ENCODE measurements around the gene REM1.
A peak's percentile ranks its signal among the peaks of the same experiment; 100 is the strongest.
"Not testable (repeated sequence)": the region's sequence is repeated elsewhere in the genome, so short reads cannot be mapped to it uniquely, and the experiment has no call there.

Gene REM1

DNA sequence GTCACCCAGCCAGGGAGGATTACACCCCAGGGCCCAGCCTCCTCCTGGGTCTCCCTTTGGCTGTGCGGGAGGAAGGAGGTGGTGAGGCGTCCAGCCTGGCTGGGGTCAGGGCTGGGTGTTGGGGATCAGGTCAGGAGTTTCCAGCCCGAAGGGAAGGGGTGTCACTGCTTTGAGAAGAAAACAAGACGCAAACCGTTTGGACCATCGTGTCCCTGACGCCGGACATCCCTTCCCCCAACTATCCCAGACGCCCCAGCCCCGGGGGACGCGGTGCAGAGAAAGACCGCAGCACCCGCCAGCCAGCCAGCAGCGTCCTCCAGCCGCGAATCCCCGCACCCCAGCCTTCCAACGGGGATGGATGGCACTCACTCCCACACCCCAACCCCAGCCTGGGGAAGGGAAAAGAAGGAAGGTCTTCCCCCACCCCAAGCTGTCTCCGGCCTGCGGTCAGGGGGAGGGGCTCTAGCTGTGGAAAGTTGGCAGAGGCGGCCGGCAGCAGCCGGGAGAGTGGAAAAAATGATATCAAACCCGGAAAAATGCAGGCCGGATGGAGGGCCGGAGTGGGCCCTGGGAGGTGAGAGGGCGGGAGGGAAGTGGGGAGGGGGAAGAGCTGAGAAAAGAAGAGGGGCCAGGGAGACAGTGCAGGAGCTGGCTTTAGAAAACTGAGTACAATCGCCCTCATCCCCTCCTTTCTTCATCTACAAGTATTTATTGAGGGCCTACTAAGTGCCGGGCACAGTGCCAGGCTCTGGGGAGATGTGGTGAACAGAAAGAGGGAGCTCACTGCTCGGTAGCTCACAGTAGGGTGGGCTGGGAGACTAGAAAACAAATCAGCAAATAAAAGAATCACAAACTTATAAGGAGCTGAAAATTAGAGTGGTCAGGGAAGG is 10.6 kb downstream of the REM1 start:
- DNase-seq, result no peak

DNA sequence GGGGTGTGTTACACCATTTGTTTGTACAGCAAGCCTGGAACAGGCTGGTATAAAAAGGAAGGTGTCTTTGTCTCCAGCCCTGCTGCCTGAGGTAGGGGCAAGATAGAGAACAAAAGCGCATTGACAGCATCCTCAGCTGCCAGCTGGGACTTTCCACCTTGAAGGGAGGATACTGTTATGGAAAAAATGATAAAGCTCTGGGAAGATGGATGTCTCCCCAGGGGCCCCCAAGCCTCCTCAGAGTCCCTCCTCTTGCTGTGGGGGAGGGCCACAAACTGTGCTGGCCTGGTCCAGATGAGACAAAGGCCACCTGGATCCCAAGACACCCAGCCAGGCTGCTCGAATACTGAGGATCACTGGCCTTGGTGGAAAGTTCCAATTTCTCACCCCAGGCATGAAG is 13.0 kb downstream of the REM1 start:
- DNase-seq, result peak in 1 of 2 experiments; percentile 12

DNA sequence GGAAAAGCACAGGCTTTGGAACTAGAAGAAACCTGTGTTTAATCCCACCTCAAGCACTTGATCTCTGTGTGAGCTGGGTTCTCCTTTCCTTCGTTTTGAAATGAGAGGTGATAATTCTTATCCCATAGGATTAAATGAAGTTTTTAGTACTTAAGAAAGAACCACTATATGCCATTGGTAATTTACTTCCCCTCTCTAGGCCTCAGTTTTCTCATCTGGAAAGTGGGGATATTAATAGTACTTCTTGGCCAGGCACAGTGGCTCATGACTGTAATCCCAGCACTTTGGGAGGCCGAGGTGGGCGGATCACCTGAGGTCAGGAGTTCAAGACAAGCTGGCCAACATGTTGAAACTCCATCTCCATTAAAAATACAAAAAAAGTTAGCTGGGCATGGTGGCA is 14.1 kb downstream of the REM1 start:
- no peak for DNase-seq

DNA sequence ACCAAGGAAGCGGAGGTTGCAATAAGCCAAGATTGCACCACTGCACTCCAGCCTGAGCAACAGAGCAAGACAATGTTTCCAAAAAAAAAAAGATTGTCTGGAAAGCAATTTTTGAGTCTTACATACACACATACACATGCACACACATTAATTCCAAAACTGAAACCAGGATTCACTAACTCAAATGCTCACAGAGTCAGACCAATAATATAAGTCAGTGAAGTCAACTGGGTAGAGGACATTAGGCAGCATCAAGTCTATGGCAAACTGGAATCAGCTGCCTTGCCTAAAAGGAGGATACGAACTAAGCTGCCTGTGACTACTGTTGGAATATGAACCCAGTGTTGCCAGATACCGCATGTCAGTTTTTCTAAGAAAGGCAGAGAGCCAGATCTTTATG is 15.7 kb downstream of the REM1 start:
- DNase-seq, result no peak

DNA sequence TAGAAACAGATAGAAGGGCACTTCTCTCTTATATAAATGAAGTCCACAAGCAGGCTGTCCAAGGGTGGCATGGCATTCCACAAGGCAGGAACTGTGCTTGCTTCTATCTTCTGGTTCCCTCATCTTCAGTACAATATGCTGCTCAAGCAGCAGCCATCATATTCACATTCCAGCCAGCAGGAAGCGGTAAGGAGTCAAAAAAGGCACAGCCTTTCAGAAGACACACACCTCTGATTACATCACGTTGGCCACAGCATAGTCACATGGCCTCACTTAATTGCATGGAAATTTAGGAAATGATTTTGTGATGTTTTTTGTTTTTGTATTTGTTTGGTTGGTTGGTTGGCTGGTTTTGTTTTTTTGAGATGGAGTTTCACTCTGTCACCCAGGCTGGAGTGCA is 19.0 kb downstream of the REM1 start:
- DNase-seq, result no peak

DNA sequence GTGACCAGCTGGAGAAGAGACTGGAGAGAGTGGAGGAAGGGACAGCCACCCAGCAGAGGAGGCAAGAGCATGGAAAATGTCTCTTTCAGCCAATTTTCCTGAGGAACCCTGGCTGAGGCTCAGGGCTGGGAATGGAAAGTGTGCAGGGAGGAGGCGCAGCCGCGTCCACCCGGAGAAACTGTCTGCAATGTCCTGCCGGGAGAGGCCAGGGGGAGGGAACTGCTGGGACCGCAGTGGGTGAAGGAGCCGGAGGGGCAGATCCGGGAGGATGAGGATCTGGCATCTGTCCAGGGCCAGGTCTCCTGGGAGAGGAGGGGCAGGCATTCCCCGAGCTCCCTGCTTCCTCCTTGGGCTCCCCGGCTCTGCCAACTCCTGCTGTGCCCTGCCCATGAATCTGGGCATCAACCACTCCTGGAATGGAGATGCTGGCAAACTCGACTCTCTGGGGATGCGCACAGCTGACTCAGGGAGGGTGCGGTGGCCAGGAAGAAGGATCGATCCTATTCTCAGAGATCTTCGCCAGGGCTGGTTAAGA is 21.7 kb downstream of the REM1 start:
- no peak for DNase-seq

DNA sequence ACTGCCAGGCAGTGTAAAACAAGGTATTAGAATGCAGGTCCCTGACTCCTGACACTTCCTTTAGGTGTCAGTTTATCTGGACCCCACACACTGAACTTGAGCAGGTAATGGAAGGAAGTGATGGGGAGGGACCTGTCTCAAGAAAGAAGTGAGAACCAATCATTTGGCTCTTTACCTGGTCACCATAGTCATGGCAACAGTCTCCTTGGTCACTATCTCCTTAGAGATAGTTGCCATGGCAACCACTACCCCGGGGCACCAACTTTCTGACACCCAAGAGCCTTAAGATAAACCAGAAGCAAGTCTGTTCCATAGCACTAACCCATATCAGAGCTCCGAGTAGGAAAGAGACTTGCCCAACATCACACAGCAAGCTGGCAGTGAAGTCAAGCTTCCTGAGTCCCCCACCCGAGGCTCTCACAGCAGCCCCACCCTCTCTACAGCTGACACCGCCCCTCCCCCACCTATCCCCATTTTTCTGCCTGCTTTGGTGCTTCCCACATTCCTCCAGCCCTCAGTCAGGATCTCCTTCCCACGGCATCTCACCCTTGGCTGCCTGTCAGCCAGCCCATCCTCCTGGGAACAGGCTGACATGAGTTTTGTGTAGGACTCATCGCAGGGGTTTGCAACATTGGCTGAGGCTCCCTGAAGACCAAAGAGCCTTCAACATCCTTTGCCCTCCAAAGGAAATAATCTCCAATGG is 22.9 kb downstream of the REM1 start:
- DNase-seq, result no peak

DNA sequence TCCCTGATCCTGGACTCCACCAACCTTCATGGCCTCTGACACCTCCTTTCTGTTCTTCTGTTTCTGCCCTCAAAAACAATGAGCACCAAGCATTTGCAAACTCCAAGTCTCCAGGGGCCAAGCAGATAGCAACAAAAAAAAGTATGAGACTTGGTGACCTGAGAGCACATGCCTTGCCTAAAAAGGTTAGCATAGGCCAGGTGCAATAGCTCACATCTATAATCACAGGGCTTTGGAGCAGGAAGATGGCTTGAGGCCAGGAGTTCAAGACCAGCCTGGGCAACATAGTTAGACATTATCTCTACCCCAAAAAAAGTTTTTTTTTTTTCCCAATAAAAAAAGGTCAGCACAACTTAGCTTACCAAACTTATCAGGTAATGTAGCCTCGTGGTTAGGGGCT is 25.4 kb downstream of the REM1 start:
- DNase-seq, result no peak

DNA sequence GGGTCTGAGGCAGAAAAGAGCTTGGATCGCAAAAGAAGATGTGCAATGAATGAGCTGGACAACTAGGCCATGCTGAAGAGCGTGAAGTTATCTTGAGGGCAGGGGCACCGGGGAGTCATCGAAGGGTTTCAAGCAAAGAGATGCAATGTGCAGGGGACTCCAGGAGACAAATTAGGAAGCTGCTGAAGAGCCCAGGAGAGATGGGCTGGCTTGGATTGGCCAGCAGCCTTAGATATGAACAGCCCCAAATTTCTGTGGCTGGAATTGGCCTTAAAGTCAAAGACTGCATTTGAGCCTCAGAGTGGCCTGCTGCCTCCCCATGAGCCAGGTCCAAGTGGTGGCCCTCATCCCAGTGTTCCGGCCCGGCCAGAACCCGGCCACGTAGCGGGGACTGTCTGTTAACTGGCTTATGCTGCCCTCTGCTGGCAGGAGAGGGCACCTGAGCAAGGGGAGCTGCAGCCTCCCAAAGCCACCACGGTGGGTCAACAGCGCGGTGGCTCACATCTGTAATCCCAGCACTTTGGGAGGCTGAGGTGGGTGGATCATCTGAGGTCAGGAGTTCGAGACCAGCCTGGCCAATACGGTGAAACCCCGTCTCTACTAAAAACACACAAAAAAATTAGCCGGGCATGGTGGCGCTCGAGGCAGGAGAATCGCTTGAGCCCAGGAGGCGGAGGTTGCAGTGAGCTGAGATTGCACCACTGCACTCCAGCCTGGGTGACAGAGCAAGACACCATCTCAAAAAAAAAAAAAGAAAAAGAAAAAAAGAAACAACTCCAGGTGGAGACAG is 28.0 kb downstream of the REM1 start:
- DNase-seq, result peak in 1 of 2 experiments; percentile 67

DNA sequence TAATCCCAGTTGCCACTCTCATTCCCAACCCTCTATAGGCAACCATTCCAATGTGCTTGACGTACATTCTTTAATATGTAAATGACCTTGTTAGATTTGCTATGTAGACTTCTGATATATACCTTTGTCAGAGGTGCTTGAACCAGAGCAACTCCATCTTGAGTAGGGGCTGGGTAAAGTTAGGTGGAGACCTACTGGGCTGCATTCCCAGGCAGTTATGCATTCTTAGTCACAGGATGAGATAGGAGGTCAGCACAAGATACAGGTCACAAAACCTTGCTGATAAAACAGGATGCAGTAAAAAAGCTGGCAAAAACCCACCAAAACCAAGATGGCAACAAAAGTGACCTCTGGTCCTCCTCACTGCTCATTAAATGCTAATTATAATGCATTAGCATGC is 30.8 kb downstream of the REM1 start:
- DNase-seq, result no peak

DNA sequence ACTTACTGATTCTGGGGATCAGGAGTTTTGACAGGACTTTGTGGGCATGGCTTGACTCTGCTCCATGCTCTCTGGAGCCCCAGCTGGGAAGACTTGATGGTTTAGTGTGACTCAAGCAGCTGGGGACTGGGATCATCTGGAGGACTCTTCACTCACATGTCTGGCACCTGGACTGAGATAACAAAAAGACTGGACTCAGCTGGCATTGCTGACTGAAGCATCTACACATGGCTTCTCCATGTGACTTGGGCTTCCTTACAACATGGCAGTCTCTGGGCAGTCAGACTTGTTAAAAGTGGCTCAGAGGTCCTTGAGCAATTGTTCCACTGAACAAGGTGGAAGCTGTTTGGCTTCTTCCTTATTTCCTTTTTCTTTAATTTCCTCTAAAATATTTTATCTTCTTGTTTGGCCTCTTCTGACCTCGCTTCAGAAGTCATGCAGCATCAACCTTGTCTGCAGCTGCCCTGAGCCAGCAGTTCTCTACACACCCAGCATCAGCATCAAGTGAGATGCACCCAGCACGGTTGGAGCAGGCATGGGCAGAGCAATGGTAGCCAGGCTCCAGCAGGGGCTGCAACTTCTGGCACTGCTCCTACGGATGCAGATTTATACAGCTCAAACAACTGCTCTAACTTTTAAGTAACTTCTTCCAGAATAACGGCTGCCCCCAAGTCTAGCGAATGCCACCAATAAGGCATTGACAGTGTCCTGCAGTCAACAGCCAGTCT is 33.6 kb downstream of the REM1 start:
- no peak for DNase-seq

DNA sequence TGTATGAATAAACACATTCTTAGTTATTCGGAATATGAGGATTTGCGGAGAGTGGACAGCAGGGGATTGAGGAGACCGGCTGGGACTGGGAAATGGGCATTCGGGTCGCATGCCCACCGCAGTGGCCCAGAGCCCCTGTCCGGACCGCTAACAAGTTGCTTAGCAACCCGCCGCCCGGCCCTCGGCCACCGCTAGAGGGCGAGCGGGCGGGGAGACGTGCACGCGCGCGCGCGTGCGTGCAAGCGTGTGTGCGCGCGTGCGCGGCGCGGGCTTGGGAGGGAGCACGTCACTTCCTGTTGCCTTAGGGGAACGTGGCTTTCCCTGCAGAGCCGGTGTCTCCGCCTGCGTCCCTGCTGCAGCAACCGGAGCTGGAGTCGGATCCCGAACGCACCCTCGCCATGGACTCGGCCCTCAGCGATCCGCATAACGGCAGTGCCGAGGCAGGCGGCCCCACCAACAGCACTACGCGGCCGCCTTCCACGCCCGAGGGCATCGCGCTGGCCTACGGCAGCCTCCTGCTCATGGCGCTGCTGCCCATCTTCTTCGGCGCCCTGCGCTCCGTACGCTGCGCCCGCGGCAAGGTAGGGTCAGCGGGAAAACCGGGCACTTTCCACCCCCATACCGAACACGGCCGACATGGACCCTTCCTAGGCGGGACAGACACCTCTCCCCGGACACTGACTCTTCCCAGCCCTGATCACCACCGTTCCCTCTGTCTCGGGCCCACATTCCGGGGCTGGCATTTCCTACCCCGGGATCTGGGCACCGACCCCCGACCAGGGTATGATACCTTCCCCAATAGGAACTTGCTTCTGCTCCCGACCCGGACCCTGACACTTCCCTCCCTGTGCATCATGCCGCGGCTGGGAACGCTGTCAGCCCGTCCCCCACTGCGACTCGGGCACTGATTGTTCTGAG is 39.3 kb downstream of the REM1 start, which contains the start of gene HM13:
Gene HM13 (plus strand): TSS at position 289 of the 918 bp plus-strand sequence. CDS start 110 bp downstream, at position 399.
- DNase-seq, result peak; percentile 69 to 82

DNA sequence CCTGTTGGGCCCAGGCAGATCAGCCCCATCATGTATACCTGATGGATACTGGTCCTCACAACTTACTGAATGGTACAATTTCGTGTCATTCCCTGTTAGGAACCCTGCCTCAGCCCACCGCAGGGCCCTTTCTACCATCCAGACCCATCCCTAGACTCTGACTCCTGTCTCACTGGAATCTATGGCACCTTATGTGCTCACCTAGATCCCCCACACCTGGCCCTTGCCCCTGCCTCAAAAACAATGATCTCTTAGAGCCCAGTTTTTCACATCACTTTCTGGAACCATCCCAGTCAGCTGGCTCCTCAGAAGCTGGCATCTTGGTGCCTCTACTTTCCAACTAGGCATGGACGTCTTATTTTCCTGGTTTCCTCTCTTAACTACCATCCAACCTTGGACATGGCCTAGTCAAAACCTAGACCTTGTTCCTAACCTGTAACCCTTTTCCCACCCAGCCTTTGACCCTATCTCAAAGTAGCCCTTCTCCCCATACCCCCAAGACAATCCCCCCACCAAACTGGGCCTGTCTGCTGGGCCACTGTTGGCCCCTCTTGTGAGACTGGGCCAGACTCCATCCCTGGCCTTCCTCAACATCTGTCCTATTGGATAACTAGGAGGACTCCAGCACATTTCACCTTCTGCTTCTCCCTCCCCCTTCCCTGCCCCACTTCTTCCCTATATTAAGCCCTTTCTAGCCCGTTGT is 40.1 kb downstream of the REM1 start:
- no peak for DNase-seq

DNA sequence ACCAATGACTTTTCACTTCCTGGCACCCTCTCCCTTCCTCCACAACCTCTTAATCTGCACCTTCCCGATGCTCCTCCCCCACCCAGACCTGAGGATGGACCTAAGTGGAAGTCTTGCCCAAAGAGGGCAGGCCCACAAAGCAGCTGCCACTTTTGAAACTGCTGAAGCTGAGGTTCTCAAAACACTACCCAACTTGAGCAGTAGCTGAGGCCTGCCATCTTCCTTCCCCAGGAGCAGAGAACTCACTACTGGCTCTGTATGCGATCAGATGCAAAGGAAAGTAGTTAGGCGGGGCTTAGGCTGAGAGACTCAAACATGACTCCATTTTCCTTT is 40.7 kb downstream of the REM1 start:
- DNase-seq, result no peak

DNA sequence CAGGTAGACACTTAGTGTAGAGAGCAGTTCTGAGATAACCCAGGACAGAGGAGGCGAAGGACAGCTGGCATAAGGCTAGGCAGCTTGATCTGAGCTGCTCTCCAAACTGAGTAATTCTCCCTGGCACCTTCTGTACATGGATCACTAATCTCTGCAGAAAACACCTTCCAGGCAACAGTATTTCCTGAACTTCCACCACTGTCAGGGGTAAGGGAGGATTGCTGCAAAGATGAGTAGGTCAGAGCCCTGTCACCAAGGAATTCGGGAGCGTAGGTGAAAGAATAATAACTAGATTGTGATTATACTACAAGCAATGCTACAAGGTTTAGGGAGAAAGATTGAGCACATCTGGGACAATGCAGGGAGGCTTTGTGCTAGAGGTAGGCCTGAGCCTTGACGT is 41.1 kb downstream of the REM1 start:
- no peak for DNase-seq

DNA sequence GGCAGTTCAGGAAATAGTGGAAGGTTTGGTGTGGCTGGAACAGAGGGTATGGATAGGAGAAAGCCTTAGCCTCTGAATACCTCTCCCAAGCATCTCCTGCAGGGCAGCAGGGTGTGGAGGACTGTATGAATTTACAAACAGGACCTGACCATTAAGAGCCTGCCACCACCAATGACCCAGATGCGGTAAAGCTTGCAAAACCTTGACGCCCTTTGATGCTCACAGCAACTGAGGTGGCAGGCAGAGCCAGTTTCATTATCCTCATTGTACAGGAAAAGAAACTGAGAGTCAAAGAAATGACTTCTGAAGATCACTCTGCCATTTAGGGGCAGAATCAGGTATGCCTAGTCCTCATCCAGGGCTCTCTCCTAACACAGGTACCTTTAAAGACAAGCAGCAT is 41.6 kb downstream of the REM1 start:
- DNase-seq, result no peak

DNA sequence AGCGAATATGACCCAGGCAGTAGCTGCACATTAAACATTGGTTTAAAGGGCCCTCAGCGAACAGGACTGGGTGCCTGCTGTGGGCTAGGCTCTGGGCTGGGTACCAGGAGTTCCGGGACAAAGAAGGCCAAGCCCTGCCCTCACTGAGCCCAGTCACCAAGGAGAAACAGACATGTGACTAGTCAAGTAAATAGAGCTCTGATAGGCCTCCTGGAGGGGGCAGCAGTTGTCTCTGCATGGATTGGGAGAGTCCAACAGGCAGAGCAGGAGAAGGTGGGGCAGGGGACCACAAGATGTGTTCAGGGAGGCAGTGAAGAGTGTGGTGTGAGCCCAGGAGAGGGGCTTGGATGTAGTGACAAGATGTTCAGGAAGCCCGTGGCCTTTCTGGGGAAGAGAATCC is 42.3 kb downstream of the REM1 start:
- no peak for DNase-seq

DNA sequence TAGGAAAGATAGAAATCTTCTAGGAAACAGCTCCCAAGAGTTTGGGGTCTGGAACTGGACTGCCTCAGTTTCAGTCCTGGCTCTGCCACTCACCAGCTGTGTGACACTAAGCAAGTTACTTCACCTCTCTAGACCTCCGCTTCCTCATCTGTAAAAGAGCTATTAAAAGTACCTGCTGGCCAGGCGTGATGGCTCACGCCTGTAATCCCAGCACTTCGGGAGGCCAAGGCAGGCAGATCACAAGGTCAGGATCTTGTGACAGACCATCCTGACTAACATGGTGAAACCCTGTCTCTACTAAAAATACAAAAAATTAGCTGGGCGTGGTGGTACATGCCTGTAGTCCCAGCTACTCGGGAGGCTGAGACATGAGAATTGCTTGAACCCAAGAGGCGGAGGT is 46.2 kb downstream of the REM1 start:
- not testable (repeated sequence) for DNase-seq

DNA sequence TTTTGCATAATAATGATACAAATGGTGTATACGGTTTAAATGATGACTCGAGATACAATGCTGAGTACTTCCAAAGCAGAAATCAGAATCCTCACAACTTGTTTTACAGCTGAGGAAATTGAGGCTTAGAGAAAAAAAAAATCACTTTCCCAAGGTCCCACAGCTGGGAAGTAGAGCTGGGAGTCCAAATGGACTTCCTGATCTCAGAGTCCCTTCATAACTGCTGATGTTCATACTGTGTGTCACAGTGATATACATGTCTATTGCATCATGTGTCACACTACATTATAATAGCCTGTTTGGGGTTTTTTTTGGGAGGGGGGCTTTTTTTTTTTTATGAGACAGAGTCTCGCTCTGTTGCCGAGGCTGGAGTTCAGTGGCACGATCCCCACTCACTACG is 47.6 kb downstream of the REM1 start:
- DNase-seq, result no peak

DNA sequence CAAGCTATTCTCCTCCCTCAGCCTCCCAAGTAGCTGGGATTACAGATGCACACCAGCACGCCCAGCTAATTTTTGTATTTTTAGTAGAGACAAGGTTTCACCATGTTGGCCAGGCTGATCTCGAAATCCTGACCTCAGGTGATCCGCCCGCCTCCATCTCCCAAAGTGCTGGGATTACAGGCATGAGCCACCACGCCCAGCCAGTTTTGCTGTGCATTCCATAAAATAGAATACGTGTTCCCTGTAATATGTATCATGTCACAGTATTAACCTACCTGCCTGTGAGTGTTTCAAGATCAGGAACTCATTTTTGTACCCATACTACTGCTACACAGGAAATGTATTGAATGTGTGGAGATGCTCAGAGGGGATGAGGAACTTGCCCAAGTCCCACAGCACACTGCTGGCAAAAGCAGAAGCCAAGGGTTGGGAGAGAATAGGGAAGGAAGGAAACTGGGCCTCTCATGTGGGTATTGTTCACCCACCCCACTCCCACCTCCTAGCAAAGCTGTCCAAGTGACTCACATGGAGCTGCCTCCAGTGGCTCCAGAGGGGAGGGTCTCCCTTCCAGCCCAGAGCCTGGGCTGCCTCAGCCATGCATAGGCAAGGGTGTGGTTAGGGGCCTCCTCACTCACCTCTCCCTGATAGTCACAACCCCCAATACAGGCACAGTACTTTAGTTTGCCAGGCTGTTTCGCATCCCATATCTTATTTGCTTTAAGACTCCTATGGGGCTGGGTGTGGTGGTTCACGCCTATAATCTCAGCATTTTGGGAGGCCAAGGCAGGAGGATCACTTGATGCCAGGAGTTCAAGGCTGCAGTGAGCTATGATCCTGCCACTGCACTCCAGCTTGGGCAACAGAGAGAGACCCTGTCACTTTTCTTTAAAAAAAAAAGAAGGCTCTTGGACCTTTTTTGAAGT is 48.5 kb downstream of the REM1 start:
- DNase-seq, result no peak
